HTERT RPE-1 (cell line): ENCODE measurements around the gene GBF1.

Experiments used
- in situ Hi-C: fragments of 300-500 bp; cut with MboI; formaldehyde crosslinking; loops from 4 replicates; pipeline ENCODE4 v1.14.3; 2020; ENCODE audit warnings: low sequenced_read_pairs

The GBF1 gene

GRCh38 chr10:102334101-102334500 lies 88.8 kb downstream of the GBF1 start:
- in situ Hi-C loops = no loop called here

- in situ Hi-C loops = no loop called here
Observed at GRCh38 chr10:102335184-102335583, 89.9 kb downstream of the GBF1 start.

GRCh38 chr10:102341038-102341688 lies 95.8 kb downstream of the GBF1 start:
- in situ Hi-C loops = no loop called here

GRCh38 chr10:102342458-102342857 lies 97.1 kb downstream of the GBF1 start:
- in situ Hi-C loops = no loop called here

GRCh38 chr10:102342958-102343357 lies 97.6 kb downstream of the GBF1 start:
- in situ Hi-C loops = no loop called here

- in situ Hi-C loops = no loop called here
Observed at GRCh38 chr10:102344067-102344466, 98.7 kb downstream of the GBF1 start.

GRCh38 chr10:102347236-102347828 lies 102.0 kb downstream of the GBF1 start:
- in situ Hi-C loops = no loop called here

- in situ Hi-C loops = loop anchor here (25.0 kb wide), 1 partner anchor 115 kb away; the partner anchor contains the start of genes ELOVL3, GBF1 and PITX3
Observed at GRCh38 chr10:102352066-102352715, 106.9 kb downstream of the GBF1 start.

GRCh38 chr10:102354451-102354850 lies 109.1 kb downstream of the GBF1 start:
- in situ Hi-C loops = loop anchor here (25.0 kb wide), 1 partner anchor 117 kb away; the partner anchor contains the start of genes ELOVL3, GBF1 and PITX3

GRCh38 chr10:102358712-102359382 lies 113.5 kb downstream of the GBF1 start:
- in situ Hi-C loops = loop anchor here (25.0 kb wide), 1 partner anchor 122 kb away; the partner anchor contains the start of genes ELOVL3, GBF1 and PITX3

- in situ Hi-C loops = loop anchor here (25.0 kb wide), 1 partner anchor 130 kb away; the partner anchor contains the start of genes ELOVL3, GBF1 and PITX3
Observed at GRCh38 chr10:102367441-102367840, 122.1 kb downstream of the GBF1 start.

- in situ Hi-C loops = loop anchor here (25.0 kb wide), 1 partner anchor 131 kb away; the partner anchor contains the start of genes ELOVL3, GBF1 and PITX3
Observed at GRCh38 chr10:102368077-102368476, 122.7 kb downstream of the GBF1 start.

- in situ Hi-C loops = loop anchor here (25.0 kb wide), 1 partner anchor 134 kb away; the partner anchor contains the start of genes ELOVL3, GBF1 and PITX3
Observed at GRCh38 chr10:102371295-102371694, 126.0 kb downstream of the GBF1 start.

GRCh38 chr10:102375250-102375649 lies 129.9 kb downstream of the GBF1 start:
- in situ Hi-C loops = no loop called here

GRCh38 chr10:102375867-102376266 lies 130.5 kb downstream of the GBF1 start:
- in situ Hi-C loops = no loop called here

- in situ Hi-C loops = no loop called here
Observed at GRCh38 chr10:102376901-102377300, 131.6 kb downstream of the GBF1 start.

GRCh38 chr10:102379383-102379782 lies 134.1 kb downstream of the GBF1 start:
- in situ Hi-C loops = no loop called here

- in situ Hi-C loops = no loop called here
Observed at GRCh38 chr10:102381983-102382382, 136.7 kb downstream of the GBF1 start.

- in situ Hi-C loops = no loop called here
Observed at GRCh38 chr10:102382871-102383270, 137.5 kb downstream of the GBF1 start.

- in situ Hi-C loops = no loop called here
Observed at GRCh38 chr10:102384053-102384452, 138.7 kb downstream of the GBF1 start.
